CD4-positive, alpha-beta T cell treated with Interleukin-15 for 1 hour (primary cell): Measurements from ENCODE around the gene CHST11.

Source experiments
- DNase-seq: peaks from one replicate; pipeline ENCODE4 v3.0.0-alpha.2; 2020

CHST11 gene

DNA sequence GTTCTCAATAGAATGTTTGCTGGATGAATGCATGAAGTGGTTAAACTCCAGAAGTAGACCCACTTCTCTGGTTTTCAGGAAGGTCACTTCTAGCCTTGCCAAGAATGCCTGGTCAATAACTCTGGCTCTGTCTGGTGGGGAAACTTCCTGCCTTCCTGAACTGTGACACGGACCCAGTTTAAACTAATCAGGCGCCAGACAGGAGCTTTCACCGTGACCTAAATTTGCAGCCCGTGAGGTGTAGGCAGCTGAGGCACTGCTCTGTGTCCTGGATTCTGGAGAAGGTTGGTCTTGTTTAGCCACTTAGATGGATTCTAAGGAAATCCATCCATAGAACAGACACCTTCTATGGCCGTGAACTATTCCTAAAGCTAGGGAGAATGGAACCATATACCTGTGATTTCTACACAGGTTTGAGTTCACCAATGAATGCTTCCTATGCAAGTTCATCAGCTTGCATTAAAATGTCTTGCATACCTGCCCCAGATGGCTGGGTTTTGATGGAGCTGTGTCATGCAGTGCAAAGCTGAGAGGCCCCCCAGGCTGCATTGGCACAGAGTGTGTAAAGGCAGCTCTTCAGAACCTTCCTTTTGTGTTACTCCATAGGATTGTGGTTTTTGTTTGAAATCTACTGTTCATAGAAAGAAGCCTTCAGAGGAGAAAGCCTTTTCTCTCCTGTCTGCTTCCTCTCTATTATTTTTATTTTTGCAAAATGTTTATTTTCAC is 4.4 kb downstream of the CHST11 start:
- DNase-seq: no peak

DNA sequence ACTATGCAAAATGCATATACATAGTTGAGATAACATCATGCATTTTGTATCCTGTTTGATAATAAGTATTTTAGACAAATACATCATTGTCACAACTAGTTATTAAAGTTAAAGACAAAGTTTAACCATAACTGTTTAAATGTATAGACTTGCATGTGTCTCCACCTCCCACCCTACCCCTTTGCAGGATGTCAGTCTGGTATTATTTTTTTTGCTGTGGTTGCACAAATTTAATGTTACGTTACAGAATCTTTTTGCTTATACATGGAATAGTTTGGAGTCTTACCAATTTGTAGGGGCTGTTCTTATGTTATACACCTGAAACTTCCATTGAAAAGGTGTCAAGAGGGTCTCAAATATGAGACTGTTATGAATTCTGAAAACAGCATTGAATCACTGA is 5.6 kb downstream of the CHST11 start:
- no peak for DNase-seq

DNA sequence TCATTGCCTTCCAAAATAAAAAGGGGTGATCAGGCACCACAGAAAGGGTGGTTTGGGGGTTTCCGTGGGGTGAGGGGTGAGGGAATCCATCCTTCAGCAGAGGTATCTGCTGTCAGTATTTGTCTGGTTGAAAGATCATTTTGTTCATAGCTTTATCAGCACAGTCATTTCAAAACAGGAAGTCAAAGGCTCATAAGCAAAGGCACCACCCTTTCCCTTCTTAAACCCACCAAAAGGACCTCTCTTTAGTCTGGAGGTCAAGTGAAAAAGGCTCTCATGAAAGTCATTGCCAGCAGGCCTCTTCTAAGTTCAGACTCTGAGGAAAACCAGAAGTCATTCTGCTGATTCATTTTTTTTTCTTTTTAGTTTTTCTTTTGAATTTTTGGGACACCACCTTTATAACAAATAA is 6.2 kb downstream of the CHST11 start:
- DNase-seq: peak; percentile 66

GRCh38 chr12:104463368-104463767 is 6.6 kb downstream of the CHST11 start:
- no peak for DNase-seq

- no peak for DNase-seq
These were observed 8.2 kb downstream of the CHST11 start for GRCh38 chr12:104464899-104465298.

GRCh38 chr12:104466709-104467345 is 10.1 kb downstream of the CHST11 start:
- DNase-seq: no peak

GRCh38 chr12:104467346-104467837 is 10.6 kb downstream of the CHST11 start:
- DNase-seq: no peak

DNA sequence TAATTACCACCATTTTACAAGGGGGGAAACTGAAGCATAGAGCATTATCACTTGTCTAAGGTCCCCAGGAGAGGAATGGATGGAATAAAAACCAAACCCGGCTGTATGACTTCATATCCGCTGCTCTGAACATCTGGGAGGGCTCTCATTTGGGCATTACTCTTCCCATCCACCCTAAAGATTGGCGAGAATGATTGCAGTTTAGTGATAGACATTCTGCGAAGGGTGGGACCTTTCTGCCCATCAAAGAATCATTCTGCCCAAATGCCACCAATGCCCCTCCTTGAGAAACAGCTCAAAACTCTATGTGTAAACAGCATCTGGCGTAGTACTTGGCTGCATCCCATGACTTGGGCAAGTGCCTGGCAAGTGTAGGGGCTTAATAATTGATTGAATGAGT is 11.6 kb downstream of the CHST11 start:
- DNase-seq: no peak

DNA sequence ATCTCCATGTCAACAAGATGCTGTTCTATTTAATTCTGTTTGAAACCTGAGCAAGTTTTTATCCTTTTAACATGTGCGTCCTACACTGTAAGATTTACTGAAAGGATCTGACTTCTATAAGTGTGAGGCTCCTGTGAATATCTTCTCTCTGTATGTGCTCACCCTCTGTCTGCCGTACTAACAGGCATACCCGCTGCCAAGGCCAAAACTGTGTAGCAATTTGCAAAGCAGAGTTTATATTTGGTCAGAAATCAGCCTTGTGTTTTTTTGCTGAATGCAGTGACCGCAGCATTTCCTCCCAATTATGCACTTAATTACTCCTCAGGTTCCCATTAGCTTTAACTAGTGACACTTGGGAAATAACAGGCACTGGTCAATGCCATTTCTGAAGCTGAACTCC is 12.3 kb downstream of the CHST11 start:
- no peak for DNase-seq

DNA sequence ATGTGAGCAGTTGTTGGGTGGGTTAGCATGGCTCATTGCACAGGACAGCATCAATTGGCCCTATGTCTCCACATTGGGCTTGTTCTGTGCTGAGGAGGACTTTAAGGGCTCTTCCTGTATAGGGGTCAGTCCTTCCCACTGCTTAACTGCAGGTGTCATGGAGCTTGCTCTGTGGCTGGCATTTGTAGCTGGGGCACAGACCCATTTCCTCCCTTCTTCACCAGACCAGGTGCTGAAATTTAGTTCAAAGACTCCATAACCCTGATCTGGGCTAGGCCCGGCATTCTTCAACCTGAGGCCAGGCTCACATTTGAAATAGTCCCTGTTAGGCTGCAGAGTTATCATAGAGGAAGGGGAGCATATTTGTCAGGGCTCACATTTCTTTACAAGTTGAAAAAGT is 12.8 kb downstream of the CHST11 start:
- no peak for DNase-seq

DNA sequence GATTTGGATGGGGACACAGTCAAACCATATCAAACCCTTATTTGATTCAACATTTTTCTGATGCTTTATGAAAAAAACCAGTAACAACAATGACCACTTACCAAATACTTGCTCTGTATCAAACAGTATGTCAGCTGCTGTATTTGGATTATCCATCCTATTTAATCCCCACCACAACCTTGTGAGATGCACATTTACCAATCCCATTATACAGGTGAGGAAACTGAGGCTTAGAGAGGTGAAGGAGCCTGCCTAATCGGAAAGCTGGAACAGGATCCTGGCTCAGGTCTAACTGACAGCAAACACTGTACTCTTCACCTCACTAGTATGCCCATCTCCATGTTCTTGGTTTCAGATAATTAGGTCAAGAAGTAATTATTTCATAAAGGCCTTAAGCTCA is 13.8 kb downstream of the CHST11 start:
- DNase-seq: no peak

GRCh38 chr12:104471336-104471735 is 14.6 kb downstream of the CHST11 start:
- DNase-seq: no peak

GRCh38 chr12:104472748-104473147 is 16.0 kb downstream of the CHST11 start:
- DNase-seq: no peak

DNA sequence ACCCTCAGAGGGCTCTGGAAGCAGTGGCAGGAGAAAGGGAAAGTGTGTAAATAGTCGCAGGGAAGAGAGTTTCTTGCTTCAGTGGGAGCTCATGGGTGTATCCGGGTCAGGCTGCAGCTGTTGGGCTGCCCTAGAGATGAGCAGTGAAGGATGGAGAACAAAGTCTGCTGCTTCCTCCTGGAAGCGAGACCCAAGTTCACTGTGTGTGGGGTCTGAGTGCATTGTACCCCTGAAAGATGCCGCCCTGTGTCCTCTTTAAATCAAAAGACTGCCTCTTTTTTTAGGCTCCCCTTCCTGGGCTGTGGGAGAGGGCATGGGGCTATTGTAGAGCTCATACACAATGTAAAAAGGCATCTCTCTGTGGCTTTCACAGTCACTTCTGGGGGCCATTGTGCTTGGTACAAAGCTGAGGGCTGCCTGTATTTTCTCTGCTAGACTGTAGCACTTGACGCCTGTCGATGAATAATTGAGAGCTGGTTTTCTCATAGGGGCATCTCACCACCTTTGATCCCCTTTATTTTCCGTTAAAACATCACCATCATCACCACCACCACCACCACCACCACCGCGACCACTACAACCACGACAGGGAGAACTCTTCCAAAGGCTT is 16.7 kb downstream of the CHST11 start:
- DNase-seq: no peak

DNA sequence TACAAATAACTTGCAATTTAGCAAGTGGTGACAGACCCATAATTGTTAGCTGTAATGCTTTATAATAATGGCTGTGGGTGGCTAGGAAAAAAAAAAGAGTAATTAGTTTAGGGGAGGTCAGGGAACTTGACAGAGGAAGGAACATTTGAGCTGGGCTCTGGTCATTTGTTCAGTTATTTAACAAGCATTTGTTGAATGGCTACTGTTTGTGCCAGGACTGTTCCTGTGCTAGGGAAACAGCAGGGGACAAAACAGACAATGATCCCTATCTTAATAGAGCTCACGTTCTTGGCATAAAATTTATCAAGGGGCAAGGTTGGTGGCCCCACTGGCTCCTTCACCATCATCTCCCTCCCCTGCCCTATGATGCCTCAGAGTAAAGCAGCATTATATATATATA is 18.5 kb downstream of the CHST11 start:
- DNase-seq: no peak

DNA sequence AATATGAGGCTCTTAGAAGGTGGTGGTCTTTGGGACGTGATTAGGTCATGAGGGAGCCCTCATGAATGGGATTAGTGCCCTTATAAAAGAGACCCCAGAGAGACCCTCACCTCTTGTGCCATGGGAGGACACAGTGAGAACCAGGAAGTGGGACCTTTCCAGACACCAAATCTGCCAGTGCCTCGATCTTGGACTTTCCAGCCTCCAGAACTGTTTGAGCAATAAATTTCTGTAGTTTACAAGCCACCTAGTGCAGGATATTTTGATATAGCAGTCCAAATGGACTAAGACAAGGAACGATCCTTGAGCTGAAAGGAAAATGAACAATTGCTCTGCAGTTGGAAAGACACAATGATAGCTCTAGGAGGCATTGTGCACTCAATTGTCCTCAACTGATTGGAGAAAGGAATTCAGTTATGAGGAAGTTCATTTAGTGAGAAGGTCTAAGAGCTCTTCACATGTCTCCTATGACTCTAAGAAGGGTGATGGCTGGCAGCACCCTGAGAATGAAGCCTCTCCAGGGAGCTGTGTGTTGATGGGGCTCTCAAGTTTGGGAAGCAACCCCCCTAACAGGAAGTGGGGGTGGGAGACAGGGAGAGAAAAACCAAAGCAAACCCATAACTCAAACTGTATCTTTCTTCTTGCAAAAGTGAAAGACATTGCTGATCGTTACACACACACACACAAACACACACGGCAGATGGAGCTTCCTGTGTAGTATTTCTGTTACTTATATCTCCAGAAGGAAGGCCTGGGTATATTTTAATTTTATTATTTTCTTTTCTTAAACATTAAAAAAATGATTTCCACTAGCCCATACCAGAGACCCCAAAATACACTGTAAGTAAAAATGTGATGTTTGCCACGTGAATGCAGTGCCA is 21.0 kb downstream of the CHST11 start:
- DNase-seq: no peak

DNA sequence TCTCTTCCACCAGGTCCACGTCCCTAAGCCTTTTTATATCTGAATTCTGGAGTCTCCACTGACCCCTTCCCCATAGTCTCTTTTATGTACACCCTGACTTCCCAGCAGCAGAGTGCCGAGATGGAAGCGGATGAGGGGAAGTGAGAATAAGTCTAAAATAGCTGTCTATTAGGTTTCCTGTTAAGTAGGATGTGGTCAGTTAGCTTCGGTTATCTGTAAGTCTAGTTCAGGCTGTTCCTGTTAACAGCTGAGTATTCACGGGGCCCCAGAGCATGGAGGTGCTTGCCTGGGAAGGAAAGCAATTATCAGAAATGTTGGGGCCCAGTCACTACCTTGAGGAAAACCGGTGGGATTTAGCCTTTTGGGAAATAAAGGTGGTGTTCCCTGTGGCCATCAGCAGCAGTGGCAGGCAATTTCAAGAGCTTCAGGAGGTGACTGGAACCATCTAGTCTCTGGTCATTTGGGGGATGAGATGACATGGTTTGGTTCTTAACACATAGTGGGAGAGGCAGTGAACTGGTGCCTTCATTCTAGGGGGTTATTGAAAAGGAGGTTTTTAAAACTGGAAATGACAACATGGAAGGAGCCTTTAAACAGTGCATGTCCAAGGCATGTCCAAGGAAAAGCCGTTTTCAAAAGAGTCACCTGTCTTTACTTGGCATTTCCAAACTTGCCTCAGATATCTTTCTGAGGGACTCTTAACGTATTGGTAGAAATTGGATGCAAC is 21.8 kb downstream of the CHST11 start:
- peak; percentile 59 for DNase-seq

DNA sequence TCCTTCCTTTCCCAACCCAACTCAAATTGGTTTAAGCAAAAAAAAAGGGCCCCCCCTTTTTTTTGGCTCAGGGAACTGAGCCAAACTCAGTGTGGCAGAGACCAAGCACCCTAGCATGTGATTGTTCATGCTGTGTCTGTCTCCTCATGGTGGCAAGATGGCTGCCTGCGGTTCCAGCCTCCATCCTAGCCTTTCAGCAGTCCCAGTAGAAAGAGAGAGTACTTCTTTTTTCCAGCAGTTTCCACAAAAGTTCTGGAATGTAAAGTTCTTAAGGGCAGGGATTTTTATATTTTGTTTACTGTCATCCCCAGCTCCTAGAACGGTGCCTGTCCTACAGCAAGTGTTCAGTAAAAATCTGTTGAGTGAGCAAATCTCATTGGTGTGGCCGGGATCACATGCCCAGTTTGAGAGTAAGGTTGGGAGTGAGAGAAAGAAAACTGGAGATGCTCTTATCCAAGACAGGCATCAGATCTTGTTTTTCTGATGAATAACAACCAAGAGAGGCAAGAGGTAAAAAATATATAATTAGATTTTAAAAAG is 22.4 kb downstream of the CHST11 start:
- no peak for DNase-seq

- no peak for DNase-seq
These were observed 23.3 kb downstream of the CHST11 start for GRCh38 chr12:104480012-104480411.

DNA sequence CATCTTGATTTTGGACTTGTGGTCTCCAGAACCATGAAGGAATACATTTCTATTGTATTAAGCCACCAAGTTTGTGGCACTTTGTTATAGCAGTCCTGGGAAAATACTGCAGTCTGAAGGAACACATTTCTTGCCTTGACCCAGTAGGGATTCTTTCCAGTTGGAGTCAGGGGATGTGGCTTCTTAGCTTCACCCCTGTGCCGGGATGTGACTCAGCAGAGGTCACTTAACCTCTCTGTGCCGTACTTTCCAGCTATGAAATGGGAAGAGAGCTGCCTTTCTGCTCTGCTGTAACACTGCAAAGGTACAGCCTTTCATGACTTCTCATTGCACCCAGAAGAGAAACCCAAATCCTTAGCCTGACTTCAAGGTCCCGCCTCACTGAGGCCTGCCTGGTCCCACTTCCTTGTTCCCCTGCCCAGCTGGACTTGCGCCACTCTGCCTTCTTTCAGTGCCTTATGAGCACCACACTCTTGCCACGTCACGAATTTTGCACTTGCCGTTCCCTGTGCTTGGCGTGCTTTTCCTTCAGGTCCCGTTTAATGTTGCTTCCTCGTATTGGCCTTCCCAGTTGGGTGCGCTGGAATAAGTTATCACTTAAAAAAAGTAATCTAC is 24.2 kb downstream of the CHST11 start:
- DNase-seq: peak; percentile 53

DNA sequence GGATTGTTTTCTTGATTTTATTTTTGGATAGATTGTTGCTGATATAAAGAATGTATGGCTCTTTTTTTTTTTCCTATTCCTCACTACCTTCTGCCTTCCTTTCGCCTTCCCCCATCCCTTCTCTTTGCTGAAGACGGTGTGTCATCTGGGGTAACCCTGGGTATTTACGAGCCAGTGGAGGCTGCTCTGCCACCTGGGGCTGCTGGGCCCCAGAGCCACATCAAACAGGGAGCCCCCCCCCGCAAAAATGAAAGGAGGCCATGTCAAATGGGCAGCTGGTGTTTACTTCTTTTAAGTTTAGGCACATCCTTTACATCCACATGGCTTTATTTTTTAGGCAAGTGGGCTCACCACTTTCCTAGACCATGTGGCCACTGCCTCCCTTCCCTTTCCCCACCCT is 25.4 kb downstream of the CHST11 start:
- no peak for DNase-seq

- no peak for DNase-seq
These were observed 26.0 kb downstream of the CHST11 start for GRCh38 chr12:104482748-104483147.
